Measurements from ENCODE around the gene ARHGAP33. TPM values are rescaled to one million over a fixed set of nuclear protein-coding genes. Genes with fewer than 3 reads are reported as not detected.

The ARHGAP33 gene
- total RNA-seq, 1 donor from 2014 or later = 15.2 TPM

GRCh38 chr19:35729021-35729420, 46.3 kb upstream of the ARHGAP33 start:
- H3K27ac Mint-ChIP-seq (ENCODE audit: unreplicated experiment) = no peak overlapping the region
- DNase-seq (ENCODE audit: extremely low spot score, unreplicated experiment) = no peak
- no peak overlapping the region for H3K4me3 Mint-ChIP-seq (ENCODE audit: unreplicated experiment)
- no peaks in the 10 kb centered on the region for H3K4me1 Mint-ChIP-seq (ENCODE audit: unreplicated experiment)
- TF ChIP-seq CTCF (IDR thresholded peaks at IDR 0.05) = no peak
- H3K9me3 Mint-ChIP-seq (ENCODE audit: unreplicated experiment) = no peaks in the 10 kb centered on the region
- H3K36me3 Mint-ChIP-seq (ENCODE audit: unreplicated experiment) = peaks cover 59% of the 10 kb centered on the region
- H3K27me3 Mint-ChIP-seq (ENCODE audit: unreplicated experiment) = no peaks in the 10 kb centered on the region

DNA sequence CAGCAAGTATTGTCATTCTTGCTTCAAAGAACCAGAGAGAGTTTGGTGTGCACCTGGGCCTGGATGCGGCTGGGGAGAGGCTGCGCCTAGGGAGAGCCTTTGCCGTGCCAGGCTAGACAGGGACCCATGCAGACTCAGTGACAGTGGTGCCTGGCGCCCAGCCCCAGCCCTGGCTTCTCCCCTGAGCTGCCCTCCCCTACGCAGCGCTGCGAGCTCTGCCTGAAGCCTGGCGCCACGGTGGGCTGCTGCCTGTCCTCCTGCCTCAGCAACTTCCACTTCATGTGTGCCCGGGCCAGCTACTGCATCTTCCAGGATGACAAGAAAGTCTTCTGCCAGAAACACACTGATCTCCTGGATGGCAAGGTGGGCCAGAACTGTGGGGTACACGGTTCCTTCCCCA, 45.6 kb upstream of the ARHGAP33 start:
- Mint-ChIP-seq H3K27ac (ENCODE audit: unreplicated experiment) (no peak overlapping the region), H3K9me3 (ENCODE audit: unreplicated experiment) (no peaks in the 10 kb centered on the region), H3K27me3 (ENCODE audit: unreplicated experiment) (no peaks in the 10 kb centered on the region), H3K36me3 (ENCODE audit: unreplicated experiment) (peaks cover 60% of the 10 kb centered on the region), H3K4me1 (ENCODE audit: unreplicated experiment) (no peaks in the 10 kb centered on the region), H3K4me3 (ENCODE audit: unreplicated experiment) (no peak overlapping the region)
- no peak for DNase-seq (ENCODE audit: extremely low spot score, unreplicated experiment)
- TF ChIP-seq CTCF (IDR thresholded peaks at IDR 0.05) = no peak

GRCh38 chr19:35730326-35730725, 45.0 kb upstream of the ARHGAP33 start:
- no peak for TF ChIP-seq CTCF (IDR thresholded peaks at IDR 0.05)
- Mint-ChIP-seq H3K9me3 (ENCODE audit: unreplicated experiment) (no peaks in the 10 kb centered on the region), H3K4me3 (ENCODE audit: unreplicated experiment) (no peak overlapping the region), H3K36me3 (ENCODE audit: unreplicated experiment) (peaks cover 55% of the 10 kb centered on the region), H3K27me3 (ENCODE audit: unreplicated experiment) (no peaks in the 10 kb centered on the region), H3K4me1 (ENCODE audit: unreplicated experiment) (no peaks in the 10 kb centered on the region), H3K27ac (ENCODE audit: unreplicated experiment) (no peak overlapping the region)
- no peak for DNase-seq (ENCODE audit: extremely low spot score, unreplicated experiment)

GRCh38 chr19:35731353-35731752, 44.0 kb upstream of the ARHGAP33 start:
- H3K4me3 Mint-ChIP-seq (ENCODE audit: unreplicated experiment) = no peak overlapping the region
- TF ChIP-seq CTCF (IDR thresholded peaks at IDR 0.05) = no peak
- H3K27ac Mint-ChIP-seq (ENCODE audit: unreplicated experiment) = no peak overlapping the region
- H3K36me3 Mint-ChIP-seq (ENCODE audit: unreplicated experiment) = peaks cover 56% of the 10 kb centered on the region
- DNase-seq (ENCODE audit: extremely low spot score, unreplicated experiment) = no peak
- no peaks in the 10 kb centered on the region for H3K9me3 Mint-ChIP-seq (ENCODE audit: unreplicated experiment)
- no peaks in the 10 kb centered on the region for H3K27me3 Mint-ChIP-seq (ENCODE audit: unreplicated experiment)
- no peaks in the 10 kb centered on the region for H3K4me1 Mint-ChIP-seq (ENCODE audit: unreplicated experiment)

DNA sequence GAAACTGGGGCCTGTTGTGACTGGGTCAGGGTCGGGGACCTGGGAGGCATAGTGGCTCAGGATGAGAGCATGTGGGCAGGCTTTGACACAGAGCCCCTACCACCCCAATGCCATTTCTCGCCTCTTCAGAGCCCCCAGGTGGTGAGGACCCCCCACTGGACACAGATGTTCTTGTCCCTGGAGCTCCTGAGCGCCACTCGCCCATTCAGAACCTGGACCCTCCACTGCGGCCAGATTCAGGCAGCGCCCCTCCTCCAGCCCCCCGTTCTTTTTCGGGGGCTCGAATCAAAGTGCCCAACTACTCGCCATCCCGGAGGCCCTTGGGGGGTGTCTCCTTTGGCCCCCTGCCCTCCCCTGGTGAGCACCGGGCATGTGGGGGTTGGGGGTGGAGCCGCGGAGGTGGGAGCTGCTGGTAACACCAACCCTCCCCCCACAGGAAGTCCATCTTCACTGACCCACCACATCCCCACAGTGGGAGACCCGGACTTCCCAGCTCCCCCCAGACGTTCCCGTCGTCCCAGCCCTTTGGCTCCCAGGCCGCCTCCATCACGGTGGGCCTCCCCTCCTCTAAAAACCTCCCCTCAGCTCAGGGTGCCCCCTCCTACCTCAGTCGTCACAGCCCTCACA, 43.5 kb upstream of the ARHGAP33 start:
- H3K4me1 Mint-ChIP-seq (ENCODE audit: unreplicated experiment) = no peaks in the 10 kb centered on the region
- H3K4me3 Mint-ChIP-seq (ENCODE audit: unreplicated experiment) = no peak overlapping the region
- no peaks in the 10 kb centered on the region for H3K27me3 Mint-ChIP-seq (ENCODE audit: unreplicated experiment)
- no peak for DNase-seq (ENCODE audit: extremely low spot score, unreplicated experiment)
- no peak for TF ChIP-seq CTCF (IDR thresholded peaks at IDR 0.05)
- H3K9me3 Mint-ChIP-seq (ENCODE audit: unreplicated experiment) = no peaks in the 10 kb centered on the region
- H3K36me3 Mint-ChIP-seq (ENCODE audit: unreplicated experiment) = peaks cover 58% of the 10 kb centered on the region
- H3K27ac Mint-ChIP-seq (ENCODE audit: unreplicated experiment) = no peak overlapping the region

Measured in osteocyte (in vitro differentiated cells).